ENCODE results near the gene OAF.

Gene OAF

GRCh38 chr11:120184946-120185705 is 25.7 kb upstream of the OAF start:
- no peak overlapping the region for H3K4me3 ChIP-seq (ENCODE audit: low read depth, low read length)
- TF ChIP-seq, protein P1, sequence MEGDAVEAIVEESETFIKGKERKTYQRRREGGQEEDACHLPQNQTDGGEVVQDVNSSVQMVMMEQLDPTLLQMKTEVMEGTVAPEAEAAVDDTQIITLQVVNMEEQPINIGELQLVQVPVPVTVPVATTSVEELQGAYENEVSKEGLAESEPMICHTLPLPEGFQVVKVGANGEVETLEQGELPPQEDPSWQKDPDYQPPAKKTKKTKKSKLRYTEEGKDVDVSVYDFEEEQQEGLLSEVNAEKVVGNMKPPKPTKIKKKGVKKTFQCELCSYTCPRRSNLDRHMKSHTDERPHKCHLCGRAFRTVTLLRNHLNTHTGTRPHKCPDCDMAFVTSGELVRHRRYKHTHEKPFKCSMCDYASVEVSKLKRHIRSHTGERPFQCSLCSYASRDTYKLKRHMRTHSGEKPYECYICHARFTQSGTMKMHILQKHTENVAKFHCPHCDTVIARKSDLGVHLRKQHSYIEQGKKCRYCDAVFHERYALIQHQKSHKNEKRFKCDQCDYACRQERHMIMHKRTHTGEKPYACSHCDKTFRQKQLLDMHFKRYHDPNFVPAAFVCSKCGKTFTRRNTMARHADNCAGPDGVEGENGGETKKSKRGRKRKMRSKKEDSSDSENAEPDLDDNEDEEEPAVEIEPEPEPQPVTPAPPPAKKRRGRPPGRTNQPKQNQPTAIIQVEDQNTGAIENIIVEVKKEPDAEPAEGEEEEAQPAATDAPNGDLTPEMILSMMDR (IDR thresholded peaks at IDR 0.05; ENCODE audit: low read depth, low read length), result no peak

DNA sequence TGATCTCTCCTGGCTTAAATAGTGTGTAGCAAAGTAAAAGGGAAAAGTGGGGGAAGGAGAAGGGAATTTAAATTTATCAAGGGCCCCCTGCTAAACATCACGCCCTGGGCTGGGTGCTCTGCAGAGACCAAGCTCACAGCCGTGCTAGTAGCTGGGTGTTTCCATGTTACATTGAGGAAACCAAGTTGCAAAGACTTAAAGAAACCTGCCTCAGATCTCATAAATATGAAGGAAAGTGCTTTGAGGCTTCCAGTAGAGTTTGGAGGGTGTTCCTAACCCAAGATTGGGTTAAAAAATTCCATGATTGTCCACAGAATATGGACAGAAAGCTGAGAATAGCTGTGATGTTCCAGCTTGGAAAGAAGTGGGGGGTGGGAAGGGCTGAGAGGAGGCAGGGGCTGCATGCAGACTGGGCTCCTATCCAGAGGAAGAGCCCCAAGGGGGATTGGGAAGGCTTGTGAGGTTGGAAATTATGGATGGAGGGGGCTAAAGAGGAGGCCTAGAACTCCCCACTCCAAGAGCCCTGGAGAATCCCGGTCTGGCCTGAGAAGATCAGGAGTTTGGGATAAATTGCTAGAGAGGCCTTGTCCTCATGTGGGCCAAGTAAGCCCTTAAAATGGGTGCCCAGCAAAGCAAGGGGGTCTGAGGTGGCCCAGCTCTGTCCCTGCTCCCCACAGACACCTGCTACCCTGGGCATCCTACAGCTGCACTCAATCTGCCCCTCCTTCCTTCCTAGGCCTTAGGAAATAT is 25.0 kb upstream of the OAF start:
- TF ChIP-seq, protein P1 (IDR thresholded peaks at IDR 0.05; ENCODE audit: low read depth, low read length), result no peak
- H3K4me3 ChIP-seq (ENCODE audit: low read depth, low read length), result no peak overlapping the region

- TF ChIP-seq, protein P1 (IDR thresholded peaks at IDR 0.05; ENCODE audit: low read depth, low read length), result no peak
- H3K4me3 ChIP-seq (ENCODE audit: low read depth, low read length), result no peak overlapping the region
Observed at GRCh38 chr11:120186456-120186773, 24.4 kb upstream of the OAF start.

GRCh38 chr11:120186774-120187591 is 23.8 kb upstream of the OAF start:
- TF ChIP-seq, protein P1 (IDR thresholded peaks at IDR 0.05; ENCODE audit: low read depth, low read length), result no peak
- H3K4me3 ChIP-seq (ENCODE audit: low read depth, low read length), result no peak overlapping the region

GRCh38 chr11:120188371-120188770 is 22.5 kb upstream of the OAF start:
- H3K4me3 ChIP-seq (ENCODE audit: low read depth, low read length), result no peak overlapping the region
- TF ChIP-seq, protein P1 (IDR thresholded peaks at IDR 0.05; ENCODE audit: low read depth, low read length), result no peak

DNA sequence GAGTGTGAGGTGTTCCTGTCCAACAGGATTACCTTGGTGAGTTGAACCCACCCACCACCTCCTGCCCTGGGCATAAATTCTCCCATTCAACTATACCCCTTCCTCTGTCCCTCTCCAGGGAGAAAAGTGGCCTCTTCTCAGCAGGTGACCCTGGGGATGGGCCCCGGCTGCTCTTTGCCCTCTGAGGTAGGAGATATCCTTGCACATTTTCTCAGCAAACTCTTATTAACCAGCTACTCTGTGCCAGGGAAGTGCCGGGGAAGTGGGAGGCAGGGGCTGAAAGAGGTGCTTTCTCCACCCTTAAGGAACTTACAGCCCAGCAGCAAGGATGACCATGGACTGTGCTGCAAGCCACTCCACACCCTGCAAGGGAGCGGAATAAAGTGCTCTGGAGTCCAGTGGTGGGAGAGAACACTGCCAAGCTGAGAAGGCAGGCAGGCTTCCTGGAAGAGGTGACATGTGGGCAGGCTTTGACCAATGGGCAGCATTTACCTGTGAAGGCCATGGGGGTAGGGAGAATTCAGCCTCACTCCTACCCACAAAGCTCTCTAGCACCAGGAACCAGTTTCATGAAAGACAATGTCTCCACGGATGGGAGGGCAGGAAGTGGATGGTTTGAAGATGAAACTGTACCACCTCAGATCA is 21.9 kb upstream of the OAF start:
- TF ChIP-seq, protein P1 (IDR thresholded peaks at IDR 0.05; ENCODE audit: low read depth, low read length), result no peak
- H3K4me3 ChIP-seq (ENCODE audit: low read depth, low read length), result no peak overlapping the region
